AG04450 (cell line): ENCODE data around the gene SLC26A1. TPM values are rescaled to one million over a fixed set of nuclear protein-coding genes. Genes with fewer than 3 reads are reported as not detected.

ENCODE experiments used
- CTCF ChIA-PET: fragments of 300-600, 350-600 bp; formaldehyde crosslinking; extraction: SDS; loops from one replicate; lab custom pipeline; 2022; ENCODE audit warnings: antibody characterized with exemption, inconsistent platforms; lab: Charles Lee
- POLR2A ChIA-PET: fragments of 350-600 bp; formaldehyde crosslinking; extraction: SDS; loops from one replicate; lab custom pipeline; 2021; ENCODE audit warnings: antibody characterized with exemption, inconsistent platforms; lab: Yijun Ruan, JAX
- DNase-seq: peaks from one replicate; pipeline ENCODE4 v3.0.0-alpha.2; 2011; ENCODE audit warnings: low read depth, low spot score
- H3K27ac ChIP-seq: one replicate; pipeline ENCODE4 v1.5.1; 2012; ENCODE audit warnings: low read depth, low read length, control low read depth
- H3K27me3 ChIP-seq: one replicate; pipeline ENCODE4 v1.6.0; 2012; ENCODE audit warnings: low read length; ENCODE audit not compliant: control insufficient read depth, insufficient read depth
- H3K4me3 ChIP-seq: 2 replicates; pipeline ENCODE4 v1.5.1; 2011; ENCODE audit warnings: mild to moderate bottlenecking, low read depth, low read length, control low read depth
- H3K9me3 ChIP-seq: 2 replicates; pipeline ENCODE4 v1.5.1; 2012; ENCODE audit warnings: low read length; ENCODE audit not compliant: control insufficient read depth, insufficient read depth
- polyA plus RNA-seq: library from polyadenylated mRNA; depleted of rRNA; stranded (reverse); fragments of >200 nt; gene quantifications from 2 replicates; pipeline ENCODE4 v1.2.3, GENCODE V29; 2011
- TF ChIP-seq, protein P1 (sequence below): IDR thresholded peaks from 2 replicates; pipeline ENCODE4 v1.5.1; 2011; ENCODE audit warnings: low read depth, low read length, control low read depth, inconsistent platforms

Gene SLC26A1
- polyA plus RNA-seq, 1 experiment, result 0.05 TPM

DNA sequence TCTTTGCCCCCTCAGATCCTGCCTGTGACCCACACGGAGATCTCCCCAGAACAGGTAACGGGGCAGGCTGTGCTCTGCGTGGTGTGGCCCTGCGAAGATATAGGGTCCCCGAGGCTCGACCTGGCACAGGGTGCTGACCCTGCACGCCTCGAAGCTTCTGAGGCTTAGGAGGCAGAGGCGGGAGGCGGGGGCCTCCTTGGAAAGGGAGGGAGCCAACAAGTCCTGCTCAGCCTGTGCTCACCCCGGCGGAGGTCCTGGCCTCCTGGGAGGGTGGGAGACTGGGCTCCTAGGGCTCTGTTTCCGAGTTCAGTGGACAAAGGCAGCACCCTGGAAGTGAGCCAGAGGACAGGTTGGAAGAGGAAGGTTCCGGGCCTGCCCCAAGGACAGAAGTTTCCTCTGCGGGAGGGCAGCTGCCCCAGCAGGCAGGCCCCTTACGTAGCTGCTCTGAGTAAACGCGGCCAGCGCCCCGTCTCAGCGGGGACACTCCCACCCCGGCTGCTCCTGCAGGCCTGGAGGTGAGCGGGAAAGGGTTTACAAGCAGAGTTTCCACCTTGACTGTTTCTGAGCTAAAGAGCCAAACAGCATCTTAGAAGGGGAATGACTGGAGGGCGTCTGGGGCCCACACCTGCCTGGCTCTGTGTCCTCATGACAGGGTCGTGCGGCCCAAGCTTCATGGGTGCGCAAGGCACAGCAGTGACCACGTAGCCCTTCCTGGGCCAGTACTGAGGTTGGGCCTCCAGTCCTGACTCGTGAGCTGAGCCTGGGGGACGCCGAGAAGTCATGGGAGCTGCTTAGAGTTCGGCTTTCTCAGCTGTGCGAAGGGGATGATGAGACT, 44.9 kb downstream of the SLC26A1 start:
- DNase-seq, result no peak
- H3K27me3 ChIP-seq, result no peaks in the 10 kb centered on the region
- TF ChIP-seq, protein P1, sequence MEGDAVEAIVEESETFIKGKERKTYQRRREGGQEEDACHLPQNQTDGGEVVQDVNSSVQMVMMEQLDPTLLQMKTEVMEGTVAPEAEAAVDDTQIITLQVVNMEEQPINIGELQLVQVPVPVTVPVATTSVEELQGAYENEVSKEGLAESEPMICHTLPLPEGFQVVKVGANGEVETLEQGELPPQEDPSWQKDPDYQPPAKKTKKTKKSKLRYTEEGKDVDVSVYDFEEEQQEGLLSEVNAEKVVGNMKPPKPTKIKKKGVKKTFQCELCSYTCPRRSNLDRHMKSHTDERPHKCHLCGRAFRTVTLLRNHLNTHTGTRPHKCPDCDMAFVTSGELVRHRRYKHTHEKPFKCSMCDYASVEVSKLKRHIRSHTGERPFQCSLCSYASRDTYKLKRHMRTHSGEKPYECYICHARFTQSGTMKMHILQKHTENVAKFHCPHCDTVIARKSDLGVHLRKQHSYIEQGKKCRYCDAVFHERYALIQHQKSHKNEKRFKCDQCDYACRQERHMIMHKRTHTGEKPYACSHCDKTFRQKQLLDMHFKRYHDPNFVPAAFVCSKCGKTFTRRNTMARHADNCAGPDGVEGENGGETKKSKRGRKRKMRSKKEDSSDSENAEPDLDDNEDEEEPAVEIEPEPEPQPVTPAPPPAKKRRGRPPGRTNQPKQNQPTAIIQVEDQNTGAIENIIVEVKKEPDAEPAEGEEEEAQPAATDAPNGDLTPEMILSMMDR, result no peak
- H3K27ac ChIP-seq, result no peak overlapping the region
- ChIA-PET POLR2A (no interaction called here), CTCF (no interaction called here)
- H3K9me3 ChIP-seq, result no peaks in the 10 kb centered on the region; the same call in 1 of the 2 replicates
- no peak overlapping the region for H3K4me3 ChIP-seq

DNA sequence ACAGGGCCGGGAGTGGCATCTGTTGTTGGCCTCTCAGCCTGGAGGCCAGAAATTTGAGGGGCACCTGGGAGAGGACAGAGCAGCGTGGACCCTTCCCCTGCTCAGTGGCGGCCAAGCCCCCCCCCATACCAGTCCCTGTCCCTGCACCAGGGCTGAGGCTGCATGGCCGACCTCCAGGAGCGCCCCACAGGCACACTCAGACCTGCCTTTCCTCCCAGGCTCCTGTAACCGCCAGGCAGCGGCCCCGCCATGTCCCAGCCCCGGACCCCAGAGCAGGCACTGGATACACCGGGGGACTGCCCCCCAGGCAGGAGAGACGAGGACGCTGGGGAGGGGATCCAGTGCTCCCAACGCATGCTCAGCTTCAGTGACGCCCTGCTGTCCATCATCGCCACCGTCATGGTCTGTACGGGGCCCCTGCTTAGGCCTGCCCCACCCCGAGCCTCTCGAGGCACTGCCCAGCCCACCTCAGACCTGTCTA, 45.7 kb downstream of the SLC26A1 start:
- ChIA-PET CTCF (no interaction called here), POLR2A (no interaction called here)
- H3K4me3 ChIP-seq, result no peak overlapping the region
- H3K27ac ChIP-seq, result no peak overlapping the region
- TF ChIP-seq, protein P1, result no peak
- H3K9me3 ChIP-seq, result no peaks in the 10 kb centered on the region; the same call in 1 of the 2 replicates
- DNase-seq, result no peak
- H3K27me3 ChIP-seq, result no peaks in the 10 kb centered on the region

DNA sequence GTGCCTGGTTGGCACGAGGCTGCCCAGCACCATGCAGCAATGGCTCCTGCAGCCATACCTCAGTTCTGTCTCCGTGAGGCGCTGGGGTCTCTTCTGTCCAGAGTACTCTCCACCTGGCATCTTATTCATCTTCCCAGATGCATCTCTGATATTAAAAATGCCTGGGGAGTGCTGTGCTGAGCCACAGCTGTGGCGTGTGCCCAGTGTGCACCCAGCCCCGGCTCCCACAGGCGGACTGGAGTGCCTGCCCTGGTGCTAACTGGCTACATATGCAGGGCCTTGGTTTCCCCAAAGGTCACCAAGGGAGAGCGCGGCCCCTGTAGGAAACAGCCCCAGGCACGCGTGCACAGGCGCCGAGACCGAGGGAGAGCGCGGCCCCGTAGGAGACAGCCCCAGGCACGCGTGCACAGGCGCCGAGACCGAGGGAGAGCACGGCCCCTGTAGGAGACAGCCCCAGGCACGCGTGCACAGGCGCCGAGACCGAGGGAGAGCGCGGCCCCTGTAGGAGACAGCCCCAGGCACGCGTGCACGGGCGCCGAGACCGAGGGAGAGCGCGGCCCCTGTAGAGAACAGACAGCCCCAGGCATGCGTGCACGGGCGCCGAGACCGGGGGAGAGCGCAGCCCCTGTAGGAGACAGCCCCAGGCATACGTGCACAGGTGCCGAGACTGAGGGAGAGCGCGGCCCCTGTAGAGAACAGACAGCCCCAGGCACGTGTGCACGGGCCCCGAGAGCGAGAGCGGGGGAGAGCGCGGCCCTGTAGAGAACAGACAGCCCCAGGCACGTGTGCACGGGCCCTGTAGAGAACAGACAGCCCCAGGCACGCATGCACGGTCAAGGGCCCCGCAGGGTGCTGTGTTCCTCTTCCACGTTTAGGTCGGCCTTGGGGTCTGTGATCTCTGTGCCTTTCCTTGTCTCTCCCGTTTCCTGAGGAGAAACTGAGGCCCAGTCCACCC, 46.4 kb downstream of the SLC26A1 start:
- Histone ChIP-seq H3K9me3 (no peaks in the 10 kb centered on the region; the same call in 1 of the 2 replicates), H3K27me3 (no peaks in the 10 kb centered on the region), H3K27ac (no peak overlapping the region), H3K4me3 (no peak overlapping the region)
- ChIA-PET POLR2A (no interaction called here), CTCF (no interaction called here)
- DNase-seq, result no peak
- TF ChIP-seq, protein P1, result no peak

DNA sequence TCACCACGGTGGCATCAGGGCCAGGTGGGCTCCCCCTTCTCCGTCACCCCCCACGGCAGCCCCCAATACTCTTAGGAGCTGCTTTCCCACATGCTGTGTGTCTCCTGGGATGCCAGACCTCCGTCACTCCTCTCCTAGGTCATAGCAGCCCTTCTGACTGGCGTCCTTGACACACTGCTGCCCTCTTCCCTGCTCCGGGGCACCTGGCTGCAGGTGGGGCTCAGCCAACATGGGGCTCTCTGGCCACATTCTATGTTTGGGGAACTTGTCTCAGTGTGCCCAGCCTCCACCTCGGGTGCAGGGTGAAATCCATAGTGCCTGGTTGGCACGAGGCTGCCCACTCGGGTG, 47.1 kb downstream of the SLC26A1 start:
- Histone ChIP-seq H3K27me3 (no peaks in the 10 kb centered on the region), H3K27ac (no peak overlapping the region), H3K9me3 (no peaks in the 10 kb centered on the region; the same call in 1 of the 2 replicates), H3K4me3 (no peak overlapping the region)
- ChIA-PET POLR2A (no interaction called here), CTCF (no interaction called here)
- DNase-seq, result no peak
- TF ChIP-seq, protein P1, result no peak
